Activated T-helper 2 cell treated with anti-CD3 and anti-CD28 coated beads, Interferon-gamma antibody, Interleukin-2, Interleukin-4, amounts not matched to agents 10 μg/mL and 5 μg/mL and 100 μg/mL, durations not matched to agents 14 hours and 24 hours and 36 hours (primary cell): ENCODE data around the gene ZNF366. TPM values are rescaled to one million over a fixed set of nuclear protein-coding genes. Genes with fewer than 3 reads are reported as not detected.

Experiments
- DNase-seq: peaks from one replicate; pipeline ENCODE4 v3.0.0; 2021; ENCODE audit warnings: low spot score
- H3K27ac Mint-ChIP-seq: one replicate; pipeline ENCODE4 v1.8.0; 2021; ENCODE audit warnings: mixed read lengths
- H3K27me3 Mint-ChIP-seq: one replicate; pipeline ENCODE4 v1.8.0; 2021; ENCODE audit warnings: low read depth, mixed read lengths
- H3K36me3 Mint-ChIP-seq: one replicate; pipeline ENCODE4 v1.8.0; 2021; ENCODE audit warnings: low read depth, mixed read lengths
- H3K4me1 Mint-ChIP-seq: one replicate; pipeline ENCODE4 v1.8.0; 2021; ENCODE audit warnings: low read depth, mixed read lengths
- H3K4me3 Mint-ChIP-seq: one replicate; pipeline ENCODE4 v1.8.0; 2021; ENCODE audit warnings: low read depth, mild to moderate bottlenecking, moderate library complexity, mixed read lengths
- H3K9me3 Mint-ChIP-seq: one replicate; pipeline ENCODE4 v1.8.0; 2021; ENCODE audit warnings: mixed read lengths
- intact Hi-C: fragments of 100-400 bp; cut with micrococcal nuclease; formaldehyde crosslinking; loops from one replicate; pipeline ENCODE4 v1.15.1; 2023
- total RNA-seq: library from RNA; stranded (reverse); gene quantifications from 2 replicates; pipeline ENCODE4 v1.2.3, GENCODE V29; 2022

Gene ZNF366
- total RNA-seq, 1 donor from 2014 or later, result not detected

GRCh38 chr5:72499730-72500129 lies 7.5 kb downstream of the ZNF366 start:
- H3K27me3 Mint-ChIP-seq, result peaks cover 21% of the 10 kb centered on the region
- H3K36me3 Mint-ChIP-seq, result no peaks in the 10 kb centered on the region
- no peak overlapping the region for H3K27ac Mint-ChIP-seq
- H3K4me3 Mint-ChIP-seq, result no peak overlapping the region
- intact Hi-C loops, result no loop called here
- H3K9me3 Mint-ChIP-seq, result no peaks in the 10 kb centered on the region
- DNase-seq, result no peak
- H3K4me1 Mint-ChIP-seq, result no peaks in the 10 kb centered on the region

- H3K36me3 Mint-ChIP-seq, result no peaks in the 10 kb centered on the region
- no peak overlapping the region for H3K27ac Mint-ChIP-seq
- H3K9me3 Mint-ChIP-seq, result no peaks in the 10 kb centered on the region
- no peak for DNase-seq
- no peak overlapping the region for H3K4me3 Mint-ChIP-seq
- no peaks in the 10 kb centered on the region for H3K4me1 Mint-ChIP-seq
- peaks cover 23% of the 10 kb centered on the region for H3K27me3 Mint-ChIP-seq
- intact Hi-C loops, result no loop called here
Observed at GRCh38 chr5:72499090-72499489, 8.1 kb downstream of the ZNF366 start.

GRCh38 chr5:72498284-72498683 lies 8.9 kb downstream of the ZNF366 start:
- peaks cover 24% of the 10 kb centered on the region for H3K27me3 Mint-ChIP-seq

GRCh38 chr5:72497823-72498222 lies 9.4 kb downstream of the ZNF366 start:
- Mint-ChIP-seq H3K36me3 (no peaks in the 10 kb centered on the region), H3K27me3 (peaks cover 22% of the 10 kb centered on the region), H3K4me3 (no peak overlapping the region), H3K9me3 (no peaks in the 10 kb centered on the region), H3K4me1 (no peaks in the 10 kb centered on the region), H3K27ac (no peak overlapping the region)
- intact Hi-C loops, result no loop called here
- no peak for DNase-seq

More at GRCh38 chr5:72498284-72498683, 8.9 kb downstream of the ZNF366 start:
- Mint-ChIP-seq H3K4me3 (no peak overlapping the region), H3K27ac (no peak overlapping the region), H3K9me3 (no peaks in the 10 kb centered on the region), H3K36me3 (no peaks in the 10 kb centered on the region), H3K4me1 (no peaks in the 10 kb centered on the region)
- intact Hi-C loops, result no loop called here
- no peak for DNase-seq

GRCh38 chr5:72495410-72495809 lies 11.8 kb downstream of the ZNF366 start:
- no peaks in the 10 kb centered on the region for H3K9me3 Mint-ChIP-seq
- no peak for DNase-seq
- intact Hi-C loops, result no loop called here
- no peaks in the 10 kb centered on the region for H3K4me1 Mint-ChIP-seq
- H3K4me3 Mint-ChIP-seq, result no peak overlapping the region
- H3K27ac Mint-ChIP-seq, result no peak overlapping the region
- peaks cover 17% of the 10 kb centered on the region for H3K27me3 Mint-ChIP-seq
- no peaks in the 10 kb centered on the region for H3K36me3 Mint-ChIP-seq

- Mint-ChIP-seq H3K4me1 (no peaks in the 10 kb centered on the region), H3K36me3 (no peaks in the 10 kb centered on the region), H3K27ac (no peak overlapping the region), H3K4me3 (no peak overlapping the region), H3K27me3 (peaks cover 19% of the 10 kb centered on the region), H3K9me3 (no peaks in the 10 kb centered on the region)
- DNase-seq, result no peak
- intact Hi-C loops, result no loop called here
Observed at GRCh38 chr5:72494623-72495124, 12.5 kb downstream of the ZNF366 start.

- Mint-ChIP-seq H3K27ac (no peak overlapping the region), H3K4me3 (no peak overlapping the region), H3K4me1 (no peaks in the 10 kb centered on the region), H3K36me3 (no peaks in the 10 kb centered on the region), H3K27me3 (peaks cover 12% of the 10 kb centered on the region), H3K9me3 (no peaks in the 10 kb centered on the region)
- no peak for DNase-seq
- intact Hi-C loops, result no loop called here
Observed at GRCh38 chr5:72489536-72489935, 17.7 kb downstream of the ZNF366 start.

- Mint-ChIP-seq H3K36me3 (no peaks in the 10 kb centered on the region), H3K4me3 (no peak overlapping the region), H3K9me3 (no peaks in the 10 kb centered on the region), H3K27ac (no peak overlapping the region), H3K27me3 (peaks cover 9% of the 10 kb centered on the region), H3K4me1 (no peaks in the 10 kb centered on the region)
- intact Hi-C loops, result no loop called here
- no peak for DNase-seq
Observed at GRCh38 chr5:72488756-72489155, 18.5 kb downstream of the ZNF366 start.

GRCh38 chr5:72487177-72487576 lies 20.0 kb downstream of the ZNF366 start:
- Mint-ChIP-seq H3K4me3 (no peak overlapping the region), H3K4me1 (no peaks in the 10 kb centered on the region), H3K27ac (no peak overlapping the region), H3K27me3 (peaks cover 9% of the 10 kb centered on the region), H3K36me3 (no peaks in the 10 kb centered on the region), H3K9me3 (no peaks in the 10 kb centered on the region)
- intact Hi-C loops, result no loop called here
- DNase-seq, result no peak

GRCh38 chr5:72486371-72486770 lies 20.8 kb downstream of the ZNF366 start:
- Mint-ChIP-seq H3K36me3 (no peaks in the 10 kb centered on the region), H3K27ac (no peak overlapping the region), H3K4me3 (no peak overlapping the region), H3K4me1 (no peaks in the 10 kb centered on the region), H3K9me3 (no peaks in the 10 kb centered on the region), H3K27me3 (peaks cover 12% of the 10 kb centered on the region)
- intact Hi-C loops, result no loop called here
- no peak for DNase-seq

GRCh38 chr5:72485430-72485974 lies 21.7 kb downstream of the ZNF366 start:
- Mint-ChIP-seq H3K4me1 (no peaks in the 10 kb centered on the region), H3K4me3 (no peak overlapping the region), H3K27me3 (peaks cover 16% of the 10 kb centered on the region), H3K9me3 (no peaks in the 10 kb centered on the region), H3K36me3 (no peaks in the 10 kb centered on the region), H3K27ac (no peak overlapping the region)
- no peak for DNase-seq
- intact Hi-C loops, result no loop called here

- DNase-seq, result no peak
- intact Hi-C loops, result no loop called here
- Mint-ChIP-seq H3K4me3 (no peak overlapping the region), H3K27ac (no peak overlapping the region), H3K27me3 (peaks cover 20% of the 10 kb centered on the region), H3K36me3 (no peaks in the 10 kb centered on the region), H3K9me3 (no peaks in the 10 kb centered on the region), H3K4me1 (no peaks in the 10 kb centered on the region)
Observed at GRCh38 chr5:72482046-72482445, 25.2 kb downstream of the ZNF366 start.

GRCh38 chr5:72480841-72481240 lies 26.4 kb downstream of the ZNF366 start:
- no peak for DNase-seq
- H3K27ac Mint-ChIP-seq, result no peak overlapping the region
- no peaks in the 10 kb centered on the region for H3K36me3 Mint-ChIP-seq
- no peak overlapping the region for H3K4me3 Mint-ChIP-seq
- peaks cover 20% of the 10 kb centered on the region for H3K27me3 Mint-ChIP-seq
- no peaks in the 10 kb centered on the region for H3K4me1 Mint-ChIP-seq
- no peaks in the 10 kb centered on the region for H3K9me3 Mint-ChIP-seq
- intact Hi-C loops, result no loop called here

- H3K4me1 Mint-ChIP-seq, result no peaks in the 10 kb centered on the region
Observed at GRCh38 chr5:72479921-72480320, 27.3 kb downstream of the ZNF366 start.

More at GRCh38 chr5:72479921-72480320, 27.3 kb downstream of the ZNF366 start:
- Mint-ChIP-seq H3K9me3 (no peaks in the 10 kb centered on the region), H3K36me3 (no peaks in the 10 kb centered on the region), H3K27ac (no peak overlapping the region), H3K27me3 (peaks cover 20% of the 10 kb centered on the region), H3K4me3 (no peak overlapping the region)
- intact Hi-C loops, result no loop called here
- DNase-seq, result no peak
